ENCODE measurements around the gene MS4A7.
"Not testable (repeated sequence)": the region's sequence is repeated elsewhere in the genome, so short reads cannot be mapped to it uniquely, and the experiment has no call there.

Gene MS4A7, protein sequence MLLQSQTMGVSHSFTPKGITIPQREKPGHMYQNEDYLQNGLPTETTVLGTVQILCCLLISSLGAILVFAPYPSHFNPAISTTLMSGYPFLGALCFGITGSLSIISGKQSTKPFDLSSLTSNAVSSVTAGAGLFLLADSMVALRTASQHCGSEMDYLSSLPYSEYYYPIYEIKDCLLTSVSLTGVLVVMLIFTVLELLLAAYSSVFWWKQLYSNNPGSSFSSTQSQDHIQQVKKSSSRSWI

DNA sequence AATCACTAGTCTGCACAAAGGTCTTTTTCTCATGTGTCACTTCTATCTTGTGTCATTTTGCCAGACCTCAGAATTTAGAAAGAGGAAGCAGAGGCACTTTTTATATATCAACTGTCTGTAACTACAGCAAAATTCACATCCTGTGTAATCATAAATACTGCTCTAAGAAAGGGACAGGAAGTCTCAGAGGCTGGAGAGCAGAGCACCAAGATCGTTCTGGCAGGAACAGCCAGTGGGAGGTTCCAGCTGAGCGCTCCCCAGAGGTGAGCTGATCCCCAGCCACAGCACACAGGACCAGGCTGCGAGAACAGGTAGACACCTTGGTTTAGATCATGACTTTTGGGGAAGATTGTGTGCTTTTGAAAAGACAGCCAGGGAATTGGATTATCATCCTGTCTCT, at the start of gene MS4A7:
TSS of gene MS4A7 (plus strand) at position 179 of the 400 bp plus-strand sequence. CDS start 4,610 bp downstream, outside the sequence.
- no peak for DNase-seq (ENCODE audit: low read depth)

DNA sequence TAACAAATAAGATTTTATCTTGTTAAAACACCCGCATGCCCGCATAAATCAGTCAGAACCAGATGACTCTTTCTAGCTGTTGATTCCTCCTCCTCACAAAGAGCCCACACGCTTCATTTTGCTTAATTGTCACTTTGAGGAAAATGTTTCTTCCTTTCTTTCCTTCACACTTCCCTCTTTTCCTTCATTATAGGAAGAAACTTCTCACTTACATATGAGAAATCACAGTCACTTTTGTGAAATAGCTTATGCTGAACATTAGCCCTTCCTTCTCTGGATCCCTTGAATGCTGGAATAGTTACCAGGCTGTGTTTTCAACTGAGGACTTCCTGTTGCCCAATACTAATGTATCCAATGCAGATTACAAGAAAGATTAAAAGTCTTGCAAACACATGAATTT, 45.5 kb upstream of the MS4A7 start:
- DNase-seq (ENCODE audit: low read depth), result no peak

DNA sequence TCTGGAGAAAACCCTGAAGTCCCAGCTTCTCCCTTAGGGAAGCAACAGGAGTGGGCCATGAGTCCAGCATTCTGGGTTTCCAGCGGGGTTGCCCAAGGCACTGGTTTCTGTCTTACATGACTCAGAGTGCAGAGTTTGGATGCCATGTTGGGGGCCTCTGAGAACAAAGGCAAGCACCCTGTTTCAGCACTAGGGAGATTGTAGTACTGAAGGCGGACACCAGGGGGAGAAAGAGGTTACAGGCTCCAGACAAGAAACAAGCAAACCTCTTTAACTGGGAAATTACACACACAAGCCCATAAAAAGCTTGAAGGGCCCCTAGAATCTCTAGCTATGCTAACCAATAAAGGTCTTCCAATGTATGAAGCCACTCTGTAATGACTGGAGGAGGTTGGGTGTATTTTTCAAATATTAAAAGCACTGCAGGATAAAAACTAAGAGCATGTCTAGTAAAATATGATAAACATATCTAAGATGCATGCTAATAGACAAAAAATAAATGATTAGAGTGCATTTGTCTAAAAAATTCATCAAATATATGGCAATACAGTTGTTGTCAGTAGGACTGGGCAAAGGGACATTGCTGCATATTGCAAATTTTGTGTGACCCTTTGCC, 44.2 kb upstream of the MS4A7 start:
- DNase-seq (ENCODE audit: low read depth), result peak; percentile 13

DNA sequence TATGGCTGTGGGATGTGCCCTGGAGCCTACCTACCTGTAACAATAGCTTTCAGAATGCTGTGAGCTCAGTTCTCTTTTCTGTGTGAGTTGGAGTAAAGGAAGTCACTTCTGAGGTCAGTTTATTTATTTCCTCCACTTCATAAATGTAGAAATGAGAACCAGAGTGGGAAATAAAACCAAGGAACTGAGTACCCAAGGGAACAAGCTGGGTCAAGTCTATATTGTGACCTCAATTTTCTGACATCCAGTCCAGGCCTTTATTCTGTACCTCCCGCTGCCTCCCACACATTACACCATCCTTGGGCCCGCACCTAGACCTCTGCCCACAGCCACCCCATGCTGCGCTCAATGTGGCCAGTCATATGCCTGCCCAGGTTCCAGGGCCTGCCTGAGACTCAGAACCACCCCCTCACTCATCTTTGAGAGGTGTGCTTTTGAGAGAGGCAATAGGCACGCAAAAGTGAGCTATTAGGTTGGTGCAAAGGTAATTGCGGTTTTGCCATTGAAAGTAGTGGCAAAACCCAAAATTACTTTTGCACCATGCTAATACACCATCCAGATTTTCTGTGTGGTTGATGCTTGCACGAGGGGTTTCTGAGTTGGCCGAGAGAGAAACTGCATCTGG, 41.5 kb upstream of the MS4A7 start:
- no peak for DNase-seq (ENCODE audit: low read depth)

DNA sequence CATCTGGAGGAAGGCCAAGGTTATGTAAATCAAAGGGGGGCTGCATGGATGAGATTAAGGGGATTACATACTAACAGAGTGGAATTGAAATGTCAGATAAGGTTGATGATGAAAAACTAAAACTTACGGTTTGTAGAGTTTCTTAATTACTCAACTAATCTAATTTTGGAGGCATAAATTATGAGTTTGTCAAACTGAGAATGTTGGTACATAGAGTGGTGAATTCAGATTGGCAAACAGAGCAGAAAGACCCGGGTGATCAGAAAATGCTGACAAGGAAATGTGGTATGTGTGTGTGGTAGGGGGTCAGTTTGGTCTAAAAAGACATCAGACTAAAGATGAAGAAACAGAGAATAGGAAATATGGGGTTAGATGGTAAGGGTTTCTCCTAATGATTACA, 40.3 kb upstream of the MS4A7 start:
- no peak for DNase-seq (ENCODE audit: low read depth)

DNA sequence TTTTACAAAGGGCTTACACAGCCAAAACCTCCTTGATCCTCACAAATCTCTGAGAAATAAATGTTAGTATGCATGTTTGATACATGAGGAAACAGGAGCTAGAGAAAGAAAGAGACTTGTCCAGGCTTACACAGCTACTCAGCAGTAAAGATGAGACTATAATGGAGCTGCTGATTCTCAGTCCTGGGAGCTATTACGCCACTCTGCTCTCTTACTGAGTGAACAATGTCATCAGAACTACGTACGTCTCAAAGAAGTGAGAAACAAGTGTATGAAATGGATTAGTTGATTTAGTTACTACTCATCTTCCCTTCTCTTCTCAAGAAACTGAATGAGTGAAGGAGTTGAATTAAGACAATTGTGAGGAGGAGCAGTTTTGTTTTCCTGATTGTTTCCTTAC, 39.0 kb upstream of the MS4A7 start:
- DNase-seq (ENCODE audit: low read depth), result no peak

DNA sequence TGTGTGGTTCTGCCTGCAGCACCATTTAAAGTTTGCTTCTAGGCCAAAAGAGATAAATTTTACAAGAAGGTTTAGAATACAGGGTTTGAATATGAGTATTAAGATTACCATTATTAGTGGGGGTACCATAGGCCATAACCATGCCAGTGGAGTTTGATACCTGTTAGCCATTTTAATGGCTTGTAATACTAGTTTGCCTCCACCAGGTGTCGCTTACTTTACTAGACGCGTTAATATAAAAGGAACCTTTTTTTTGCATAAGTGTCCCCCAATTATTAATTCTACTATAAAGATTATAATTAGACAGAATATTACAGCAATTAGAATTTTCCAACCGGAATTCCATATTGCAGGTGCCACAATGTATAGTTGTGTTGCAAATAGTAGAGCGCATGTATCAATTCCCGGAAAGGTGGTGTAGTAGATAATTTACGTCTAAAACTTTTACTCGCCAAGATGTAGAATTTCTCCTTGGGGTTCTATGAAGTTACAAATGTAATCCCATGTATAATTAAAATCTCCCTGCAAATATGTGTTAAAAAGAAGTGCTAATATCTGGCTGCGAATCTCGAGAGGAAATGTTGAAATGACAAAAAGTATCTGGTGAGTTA, 35.1 kb upstream of the MS4A7 start:
- no peak for DNase-seq (ENCODE audit: low read depth)

DNA sequence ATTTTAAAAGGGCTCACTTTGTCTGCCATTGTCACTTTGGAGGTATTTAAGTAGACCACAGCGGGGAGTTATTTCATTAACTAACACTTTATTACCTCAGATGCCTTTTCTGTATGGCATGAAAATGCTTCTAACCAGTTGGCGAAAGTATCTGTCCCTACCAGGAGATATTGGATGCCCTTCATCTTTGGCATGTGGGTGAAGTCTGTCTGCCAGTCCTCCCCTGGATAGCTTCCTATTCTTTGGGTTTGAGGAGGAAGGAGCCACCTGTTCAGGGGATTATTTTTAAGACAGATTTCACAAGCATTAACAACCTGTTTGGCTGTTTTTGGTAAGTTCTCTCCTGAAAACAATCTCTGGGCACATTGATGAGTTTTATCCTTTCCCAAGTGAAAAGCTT, 34.2 kb upstream of the MS4A7 start:
- DNase-seq (ENCODE audit: low read depth), result no peak

DNA sequence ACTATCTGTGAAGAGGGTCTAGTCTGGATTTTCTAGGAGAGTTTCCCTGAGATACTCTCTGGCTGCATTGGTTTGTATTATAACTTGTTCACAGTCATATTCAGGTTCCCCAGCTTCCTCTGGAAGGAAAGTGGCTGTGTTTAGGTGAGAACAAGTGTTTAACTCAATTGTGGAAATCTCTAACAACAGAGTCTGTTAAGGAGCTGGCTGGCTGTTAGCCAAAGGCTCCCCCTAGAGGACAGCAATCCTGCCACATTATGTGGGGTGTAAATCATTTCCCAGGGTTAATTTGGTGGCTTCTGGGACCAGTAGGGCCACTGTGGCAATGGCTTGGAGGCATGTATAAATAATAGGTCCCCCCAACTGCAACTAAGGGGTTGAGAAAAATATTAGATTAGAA, 32.8 kb upstream of the MS4A7 start:
- no peak for DNase-seq (ENCODE audit: low read depth)

DNA sequence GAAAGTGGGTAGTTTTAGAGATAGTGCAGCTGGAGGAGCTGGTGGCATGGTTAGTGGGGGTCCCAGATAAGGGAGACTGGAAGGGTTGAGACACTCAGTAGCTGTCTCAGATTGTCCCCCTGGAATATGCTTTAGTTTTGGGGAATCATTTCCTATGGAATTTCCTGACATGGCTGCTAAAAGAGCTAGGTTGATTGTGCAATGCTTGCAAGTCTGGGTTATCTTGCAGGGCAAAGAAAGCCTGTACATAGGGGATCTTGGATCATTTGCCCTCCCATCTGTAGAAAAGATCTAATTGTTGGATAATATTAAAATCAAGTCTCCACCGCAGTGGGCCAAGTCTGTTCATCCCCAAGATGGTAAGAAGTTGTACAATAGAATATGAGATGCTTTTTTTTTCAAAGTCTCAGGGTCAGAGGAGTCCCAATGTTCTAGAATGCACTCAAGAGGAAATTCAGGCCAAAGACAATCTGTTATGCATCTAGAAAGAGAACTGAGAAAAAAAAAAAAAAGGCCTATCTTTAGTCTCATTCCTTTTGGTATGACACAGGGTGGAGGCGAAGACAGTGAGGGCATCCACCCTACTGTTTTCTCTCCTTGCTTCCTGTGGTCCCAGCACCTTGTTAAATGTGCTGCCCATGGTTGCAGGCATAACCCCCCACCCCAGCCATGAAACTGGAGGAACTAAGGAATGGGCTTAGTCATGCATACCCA, 31.1 kb upstream of the MS4A7 start:
- DNase-seq (ENCODE audit: low read depth), result no peak

DNA sequence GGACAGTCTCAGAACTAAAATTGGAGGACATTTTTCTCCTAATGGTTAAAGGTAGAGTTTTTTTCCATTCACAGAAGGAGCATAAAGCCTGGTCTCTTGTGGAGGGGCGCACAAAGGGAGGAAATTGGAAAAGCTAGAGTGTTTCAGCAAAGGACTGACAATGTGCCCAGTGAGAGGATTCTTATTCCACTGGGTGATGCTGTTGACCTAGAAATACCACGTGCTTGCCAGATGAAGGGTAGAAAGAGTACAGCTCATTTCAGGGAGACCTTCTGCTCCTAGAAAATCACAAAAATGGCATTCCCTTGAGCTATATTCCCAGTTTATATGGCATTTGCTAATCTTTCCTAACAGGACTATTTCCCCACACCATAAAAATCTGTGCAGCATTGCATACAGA, 30.2 kb upstream of the MS4A7 start:
- DNase-seq (ENCODE audit: low read depth), result no peak

DNA sequence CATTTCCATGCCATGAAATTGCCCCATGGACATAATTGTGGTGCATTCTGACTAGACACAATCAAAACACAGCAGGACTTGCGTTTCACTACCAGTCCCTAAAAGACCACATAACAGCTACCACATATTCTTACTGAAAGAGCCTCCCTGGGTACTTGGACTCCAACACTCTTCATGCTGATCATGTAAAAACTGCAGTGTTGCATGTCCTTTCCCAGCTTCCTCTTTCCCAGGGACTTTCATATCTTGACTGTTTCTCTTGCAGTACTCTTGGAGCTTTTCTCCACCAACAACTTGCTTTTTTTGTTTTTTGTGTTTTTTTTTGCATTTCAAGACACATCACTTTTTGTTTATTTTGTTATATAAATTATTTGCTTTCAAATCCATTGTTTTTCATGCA, 28.3 kb upstream of the MS4A7 start:
- no peak for DNase-seq (ENCODE audit: low read depth)

DNA sequence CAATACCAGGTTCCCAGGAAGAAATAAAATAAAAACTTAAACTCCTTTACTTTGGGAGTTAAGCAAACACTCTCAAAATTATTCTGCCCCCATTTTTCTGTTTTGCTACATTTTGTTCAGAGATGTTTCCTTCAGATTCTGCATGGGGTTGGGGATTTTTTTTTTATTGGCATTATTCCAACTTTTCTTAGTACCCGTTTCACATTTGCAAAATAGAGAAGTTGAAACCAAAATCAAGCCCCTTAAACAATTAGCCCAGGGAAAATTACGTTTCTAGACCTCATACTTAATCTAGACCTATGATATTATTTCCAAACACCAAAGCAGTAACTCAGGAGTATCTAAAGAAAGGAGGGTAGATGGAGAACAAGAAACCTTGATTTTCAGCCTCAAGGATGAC, 20.6 kb upstream of the MS4A7 start:
- DNase-seq (ENCODE audit: low read depth), result no peak

DNA sequence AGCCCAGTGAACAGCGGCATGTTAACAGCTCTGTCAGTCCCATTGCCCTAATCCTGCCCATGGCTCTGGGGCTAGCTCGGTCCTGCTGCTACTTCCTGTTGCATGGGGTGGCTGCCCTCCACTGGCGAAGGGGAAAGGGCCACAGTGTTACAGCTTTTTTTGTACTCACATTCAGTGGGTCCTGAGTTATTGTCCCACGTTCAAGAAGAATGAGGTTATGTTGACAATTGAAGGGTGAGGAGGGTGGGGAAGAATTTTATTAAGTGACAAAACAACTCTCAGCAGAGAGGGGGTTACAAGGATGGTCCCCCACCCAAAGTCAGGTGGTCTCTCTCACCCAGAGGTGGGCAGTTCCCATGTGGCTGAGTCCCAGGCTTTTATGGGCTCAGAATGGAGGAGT, 17.7 kb upstream of the MS4A7 start:
- DNase-seq (ENCODE audit: low read depth), result no peak

DNA sequence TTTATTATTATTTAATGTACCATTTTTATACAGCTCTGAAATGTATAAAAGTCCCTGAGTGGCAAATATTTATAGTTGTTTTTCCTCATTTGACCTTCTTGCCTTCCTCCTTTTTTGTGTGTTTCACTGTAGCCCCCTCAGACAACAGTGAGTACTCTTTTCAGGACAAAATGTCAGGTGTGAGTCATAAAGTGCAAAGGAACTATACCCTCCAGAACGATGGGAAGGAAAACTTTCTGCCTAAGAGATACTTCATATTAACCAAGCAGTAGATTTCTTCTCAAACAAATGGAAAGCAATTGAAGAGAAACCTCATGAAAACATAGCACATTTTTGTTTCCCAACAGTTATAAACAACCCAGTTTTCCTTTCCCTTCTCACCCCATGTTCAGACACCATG, 16.1 kb upstream of the MS4A7 start:
- DNase-seq (ENCODE audit: low read depth), result no peak

DNA sequence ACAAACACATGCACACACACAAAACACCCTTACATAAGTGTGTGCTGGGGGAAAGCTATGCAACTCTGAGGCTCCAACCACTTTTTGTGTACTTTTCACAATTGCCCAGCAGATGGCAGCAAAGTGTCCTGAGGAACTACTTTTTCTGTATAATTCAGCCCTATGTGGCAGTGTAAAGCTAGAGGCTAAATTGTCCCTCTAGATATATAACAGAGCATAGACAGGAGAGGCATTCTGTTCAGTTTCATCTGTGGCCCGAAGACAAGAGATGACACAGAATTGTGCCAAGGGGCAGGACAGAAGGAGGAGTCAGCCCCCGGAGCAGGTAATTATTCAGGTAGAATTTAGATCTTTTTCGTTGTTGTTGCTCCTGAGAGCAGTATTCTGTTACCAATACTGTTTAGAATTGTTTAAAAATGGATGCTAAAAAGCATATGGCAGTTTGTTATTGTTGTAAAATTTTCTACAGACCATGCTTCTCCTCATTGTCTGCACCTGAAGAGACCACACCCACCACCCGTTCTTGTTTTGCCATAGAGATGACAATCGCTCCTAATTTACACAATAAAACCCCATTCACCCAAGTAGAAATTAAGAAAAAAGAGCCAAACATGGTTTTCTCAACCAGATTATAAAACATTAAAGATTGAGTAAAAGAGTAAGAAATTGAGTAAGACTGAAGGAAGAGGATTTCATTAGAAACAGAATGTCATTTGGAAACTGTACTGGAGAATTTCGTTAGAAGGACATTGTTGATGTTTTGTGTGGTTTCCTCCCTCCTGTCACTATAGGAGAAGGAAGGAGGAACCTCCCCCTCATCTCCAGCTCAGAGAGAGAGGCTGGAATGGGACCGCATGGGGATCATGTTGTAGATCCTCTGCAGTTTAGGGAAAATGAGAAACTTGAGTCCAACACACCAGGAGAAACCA, 14.5 kb upstream of the MS4A7 start:
- peak; percentile 47 for DNase-seq (ENCODE audit: low read depth)

DNA sequence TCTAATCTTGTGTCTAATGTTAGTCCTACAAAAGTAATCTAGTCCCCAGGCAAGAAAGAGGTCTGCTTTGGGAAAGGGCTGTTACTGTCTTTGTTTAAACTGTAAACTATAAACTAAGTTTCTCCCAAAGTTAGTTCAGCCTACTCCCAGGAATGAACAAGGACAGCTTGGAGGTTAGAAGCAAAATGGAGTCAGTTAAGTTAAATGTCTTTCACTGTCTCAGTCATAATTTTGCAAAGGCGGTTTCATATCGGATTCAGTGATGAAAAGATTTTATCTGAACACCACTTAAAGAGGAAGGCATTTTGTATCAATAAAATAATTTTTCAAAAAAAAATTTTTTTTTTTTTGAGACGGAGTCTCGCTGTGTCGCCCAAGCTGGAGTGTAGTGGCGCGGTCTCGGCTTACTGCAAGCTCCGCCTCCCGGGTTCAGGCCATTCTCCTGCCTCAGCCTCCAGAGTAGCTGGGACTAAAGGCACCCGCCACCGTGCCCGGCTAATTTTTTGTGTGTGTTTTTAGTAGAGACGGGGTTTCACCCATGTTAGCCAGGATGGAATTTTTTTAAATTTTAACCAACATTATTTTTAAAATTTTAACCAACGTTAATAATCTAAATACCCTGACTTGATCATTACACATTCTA, 11.9 kb upstream of the MS4A7 start:
- DNase-seq (ENCODE audit: low read depth), result not testable (repeated sequence)

DNA sequence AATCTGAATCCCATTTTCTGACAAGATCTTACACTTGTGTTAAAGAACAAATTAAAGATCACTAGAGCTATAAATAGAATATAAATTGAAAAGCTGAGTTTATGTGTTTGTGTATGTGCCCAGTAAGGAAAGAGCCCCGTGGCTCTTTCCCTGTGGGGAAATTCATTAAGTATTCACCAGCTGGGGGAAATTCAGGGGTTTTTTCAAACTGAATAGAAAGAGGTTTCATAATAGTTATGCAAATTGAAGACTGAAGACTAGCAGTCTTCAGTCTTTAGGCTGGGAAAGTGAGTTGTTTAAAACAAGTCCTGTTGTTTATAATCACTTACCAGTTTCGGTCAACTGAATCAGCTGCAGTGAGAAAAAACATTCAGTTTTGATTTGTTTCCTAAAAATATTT, 11.3 kb upstream of the MS4A7 start:
- DNase-seq (ENCODE audit: low read depth), result no peak

DNA sequence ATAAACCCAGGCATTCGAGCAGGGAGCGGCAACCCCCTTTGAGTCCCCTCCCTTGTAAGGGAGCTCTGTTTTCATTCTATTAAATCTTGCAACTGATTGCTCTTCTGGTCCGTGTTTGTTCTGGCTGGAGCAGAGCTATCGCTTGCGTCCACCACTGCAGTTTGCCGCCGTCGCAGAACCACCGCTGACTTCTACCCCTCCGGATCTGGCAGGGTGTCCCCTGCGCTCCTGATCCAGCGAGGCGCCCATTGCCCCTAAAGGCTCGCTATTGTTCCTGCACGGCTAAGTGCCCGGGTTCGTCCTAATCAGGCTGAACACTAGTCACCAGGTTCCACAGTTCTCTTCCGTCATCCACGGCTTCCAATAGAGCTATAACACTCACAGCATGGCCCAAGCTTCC, 10.4 kb upstream of the MS4A7 start:
- DNase-seq (ENCODE audit: low read depth), result no peak

DNA sequence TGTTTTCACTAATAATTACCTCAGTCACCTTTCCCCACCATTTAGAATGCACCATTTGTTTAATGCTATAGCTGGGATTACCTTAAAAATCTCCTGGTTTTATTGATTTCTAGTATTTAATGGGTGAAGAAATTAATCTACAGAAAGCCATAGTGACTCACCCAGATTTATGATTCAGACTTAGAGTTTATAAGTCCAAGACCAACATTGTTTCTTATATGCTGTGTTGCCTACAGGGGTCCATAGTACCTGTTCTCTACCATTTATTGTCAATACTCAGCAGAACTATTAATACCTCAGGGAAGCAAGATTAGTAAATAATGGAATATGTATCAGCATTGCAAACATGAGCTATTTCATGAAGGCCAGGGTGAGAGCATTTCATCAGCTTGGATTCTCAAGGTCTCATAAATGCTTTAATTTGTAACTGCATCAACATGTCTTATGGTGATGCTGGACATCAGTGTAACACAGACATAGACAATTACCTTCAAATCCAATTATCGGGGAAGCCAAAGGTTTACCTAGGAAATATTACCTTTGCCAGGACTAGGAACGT, 8.0 kb upstream of the MS4A7 start:
- no peak for DNase-seq (ENCODE audit: low read depth)

DNA sequence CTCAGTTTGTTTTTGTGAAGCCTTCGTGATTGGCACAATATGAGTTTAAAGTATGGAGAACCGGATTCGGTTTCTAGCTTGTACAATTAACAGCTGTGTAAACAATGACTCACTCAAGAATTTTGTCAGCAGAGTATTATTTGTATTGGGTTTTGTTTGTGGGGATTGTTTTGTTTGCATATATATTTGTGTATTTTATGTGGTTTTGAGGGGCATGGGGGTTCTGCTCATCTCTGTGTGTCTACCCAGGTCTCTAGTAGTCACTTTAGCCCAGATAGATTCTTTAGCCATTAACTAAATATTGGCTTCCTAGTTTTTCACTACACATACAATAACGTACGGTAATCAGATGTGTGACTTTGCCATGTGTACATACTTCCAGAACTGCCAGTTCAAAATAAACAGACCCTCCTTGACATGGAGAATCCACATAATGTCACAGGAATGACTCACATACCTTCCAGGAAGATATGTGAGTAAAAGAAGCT, 7.5 kb upstream of the MS4A7 start:
- DNase-seq (ENCODE audit: low read depth), result no peak

All from EH (cell line).